HepG2 (cell line): ENCODE data around the gene ACTG2. TPM values are rescaled to one million over a fixed set of nuclear protein-coding genes. Genes with fewer than 3 reads are reported as not detected.

ENCODE experiments used
- ATAC-seq: fragments of 200-7000 bp; cut with Tn5 transposase; 3 replicates; pipeline ENCODE4 v1.9.1; 2020; ENCODE audit warnings: mild to moderate bottlenecking, moderate library complexity
- BruUV-seq: library from RNA; stranded (reverse); fragments of 400-500 nt; replicated peaks from 2 replicates; lab custom pipeline; 2021; lab: Mats Ljungman, UMichigan
- CTCF ChIA-PET: fragments of 300-600 bp; formaldehyde crosslinking; extraction: SDS; loops from one replicate; lab custom pipeline; 2021; ENCODE audit warnings: low total read pairs, inconsistent platforms, low intra/inter-chr PET ratio; lab: Yijun Ruan, JAX
- POLR2A ChIA-PET: fragments of 350-600 bp; sonication (Branson Sonifier 250); formaldehyde crosslinking; loops from one replicate; lab custom pipeline; 2020; ENCODE audit warnings: antibody characterized with exemption, inconsistent platforms; lab: Yijun Ruan, JAX
- DNase-seq: peaks from one replicate; pipeline ENCODE4 v3.0.0-alpha.2; 2015; ENCODE audit warnings: low spot score
- FAIRE-seq: peaks from 3 replicates; lab custom pipeline; 2011; peaks lifted over from hg19 to GRCh38; lab: Jason Lieb, UNC
- H2AFZ ChIP-seq: one replicate; pipeline ENCODE4 v1.6.1; 2011; ENCODE audit warnings: low read length, inconsistent platforms
- H3K27ac ChIP-seq: fragments of 300-600 bp; 3 replicates; pipeline ENCODE4 v1.8.0; 2011; ENCODE audit warnings: mixed run types, mild to moderate bottlenecking, mixed read lengths, low read length, inconsistent platforms; ENCODE audit not compliant: insufficient read depth; ENCODE audit errors: extremely low read length
- H3K27me3 ChIP-seq, 2 experiments: fragments of 200-600 bp in 1 of 2; 2 replicates in 1 of 2; 3 replicates in 1 of 2; pipeline versions ENCODE4 v1.6.0 to v1.8.0; 2011; ENCODE audit warnings: low read length in 2 of 2, mild to moderate bottlenecking in 2 of 2, moderate library complexity in 2 of 2, inconsistent platforms in 1 of 2; ENCODE audit not compliant: insufficient read depth in 2 of 2, control insufficient read depth in 1 of 2
- H3K36me3 ChIP-seq, 2 experiments: fragments of 200-600 bp in 1 of 2; replicated peaks in 1 of 2; 2 replicates in 1 of 2; 3 replicates in 1 of 2; pipeline versions ENCODE4 v1.5.1 to v1.8.0; 2011; ENCODE audit warnings: low read length in 2 of 2, inconsistent platforms in 1 of 2; ENCODE audit not compliant: insufficient read depth in 2 of 2, control insufficient read depth in 1 of 2
- H3K4me1 ChIP-seq: 2 replicates; pipeline ENCODE4 v1.5.1; 2012; ENCODE audit warnings: low read length, inconsistent platforms; ENCODE audit not compliant: insufficient read depth
- H3K4me2 ChIP-seq: 2 replicates; pipeline ENCODE4 v1.6.0; 2011; ENCODE audit warnings: low read depth, low read length, inconsistent platforms
- H3K4me3 ChIP-seq, 3 experiments: fragments of 200-600 bp in 1 of 3; sonication (generic), shearing (Covaris generic) in 1 of 3; replicated peaks in 1 of 3; 2 replicates each; pipeline ENCODE4 v1.5.1; 2011 to 2016; ENCODE audit warnings: low read length in 3 of 3, inconsistent platforms in 2 of 3, low read depth in 2 of 3, mild to moderate bottlenecking in 2 of 3, control low read depth in 1 of 3, mixed read lengths in 1 of 3; ENCODE audit not compliant: insufficient read depth in 1 of 3
- H3K79me2 ChIP-seq: one replicate; pipeline ENCODE4 v1.6.1; 2011; ENCODE audit warnings: low read length, inconsistent platforms; ENCODE audit not compliant: insufficient read depth
- H3K9ac ChIP-seq: 2 replicates; pipeline ENCODE4 v1.6.0; 2011; ENCODE audit warnings: mild to moderate bottlenecking, low read depth, low read length, inconsistent platforms; ENCODE audit not compliant: insufficient read depth
- H3K9me3 ChIP-seq: 2 replicates; pipeline ENCODE4 v1.5.1; 2012; ENCODE audit warnings: mild to moderate bottlenecking, low read length
- H4K20me1 ChIP-seq: 2 replicates; pipeline ENCODE4 v1.6.0; 2011; ENCODE audit warnings: inconsistent platforms, mild to moderate bottlenecking, low read length, moderate library complexity; ENCODE audit not compliant: insufficient read depth
- CHD2 ChIP-seq: IDR thresholded peaks from 2 replicates; pipeline ENCODE4 v1.6.1; 2011; ENCODE audit warnings: low read depth, low read length, improper control_type of control experiment
- GABPA ChIP-seq, 2 experiments: IDR thresholded peaks; 2 replicates each; pipeline ENCODE4 v1.6.1; 2011 to 2016; ENCODE audit warnings: low read depth in 2 of 2, low read length in 1 of 2, missing biosample characterization in 1 of 2, missing genetic modification characterization in 1 of 2
- TBL1XR1 ChIP-seq: fragments of 150-350 bp; IDR thresholded peaks from 2 replicates; pipeline ENCODE4 v1.6.1; 2014; ENCODE audit warnings: borderline replicate concordance, low read length; ENCODE audit not compliant: partially characterized antibody
- TFE3 ChIP-seq: IDR thresholded peaks from 2 replicates; pipeline ENCODE4 v1.6.1; 2016
- THAP11 ChIP-seq: IDR thresholded peaks from 2 replicates; pipeline ENCODE4 v1.6.1; 2016; ENCODE audit warnings: missing biosample characterization, missing genetic modification reagents
- ZNF576 ChIP-seq: sonication (generic); formaldehyde crosslinking; IDR thresholded peaks from 2 replicates; pipeline ENCODE4 v1.4.0; 2020; ENCODE audit warnings: mild to moderate bottlenecking, missing genetic modification reagents
- ZNF646 ChIP-seq: sonication (generic); formaldehyde crosslinking; IDR thresholded peaks from 2 replicates; pipeline ENCODE4 v1.9.0; 2021; ENCODE audit warnings: mild to moderate bottlenecking, missing genetic modification reagents
- WGBS: methylation state at CpG from one replicate; pipeline ENCODE4 v1.1.6; 2017; ENCODE audit warnings: low lambda C conversion rate; 5-methylcytosine and 5-hydroxymethylcytosine counted together
- in situ Hi-C: cut with HindIII; loops from 2 replicates; pipeline ENCODE4 v1.10.0; 2017; ENCODE audit warnings: low pct_unique_long_range_greater_than_20kb; ENCODE audit not compliant: extremely low pct_ligation_motif_present
- intact Hi-C: fragments of 100-400 bp; cut with micrococcal nuclease; formaldehyde crosslinking; loops from one replicate; pipeline ENCODE4 v1.10.0; 2022; ENCODE audit not compliant: unreplicated experiment
- polyA plus RNA-seq, 8 experiments: library from polyadenylated mRNA; depleted of rRNA in 3 of 8; stranded (reverse) in 7 of 8; unstranded in 1 of 8; fragments of >200 nt; fragmentation: Illumina TruSeq in 4 of 8; extraction: Trizol in 4 of 8; gene quantifications; 2 replicates each; pipeline versions ENCODE4 v1.2.1 to v1.2.3, GENCODE V29; 2011 to 2016; ENCODE audit warnings: low read depth in 4 of 8, missing spikeins in 1 of 8, mixed read lengths in 1 of 8; ENCODE audit not compliant: insufficient read depth in 1 of 8
- total RNA-seq, 5 experiments: library from RNA; depleted of rRNA; stranded (reverse); fragments of >200 nt; fragmentation: Illumina TruSeq; extraction: Trizol; gene quantifications; 2 replicates each; pipeline ENCODE4 v1.2.3, GENCODE V29; 2016; ENCODE audit warnings: low read depth in 1 of 5
- TF ChIP-seq, protein P1 (sequence below): sonication (generic); formaldehyde crosslinking; IDR thresholded peaks from 2 replicates; pipeline ENCODE4 v1.8.1; 2023; ENCODE audit warnings: mild to moderate bottlenecking, inconsistent platforms, moderate library complexity, missing genetic modification reagents, borderline replicate concordance
- TF ChIP-seq, protein P2 (sequence below): sonication (generic); formaldehyde crosslinking; IDR thresholded peaks from 2 replicates; pipeline ENCODE4 v1.5.1; 2020; ENCODE audit warnings: mild to moderate bottlenecking, missing genetic modification reagents

Gene ACTG2
- total and polyA plus RNA-seq, 2 of the 13 experiments (the other 11 are each of a cell fraction or from before 2014, with no cell fraction given), result 0.13 TPM; not detected in 1

- TF ChIP-seq, protein P1, sequence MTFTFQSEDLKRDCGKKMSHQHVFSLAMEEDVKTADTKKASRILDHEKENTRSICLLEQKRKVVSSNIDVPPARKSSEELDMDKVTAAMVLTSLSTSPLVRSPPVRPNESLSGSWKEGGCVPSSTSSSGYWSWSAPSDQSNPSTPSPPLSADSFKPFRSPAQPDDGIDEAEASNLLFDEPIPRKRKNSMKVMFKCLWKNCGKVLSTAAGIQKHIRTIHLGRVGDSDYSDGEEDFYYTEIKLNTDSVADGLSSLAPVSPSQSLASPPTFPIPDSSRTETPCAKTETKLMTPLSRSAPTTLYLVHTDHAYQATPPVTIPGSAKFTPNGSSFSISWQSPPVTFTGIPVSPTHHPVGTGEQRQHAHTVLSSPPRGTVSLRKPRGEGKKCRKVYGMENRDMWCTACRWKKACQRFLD (CRISPR knock-in tag), result no peak
Measured at GRCh38 chr2:73921581-73921980, 28.8 kb downstream of the ACTG2 start (continued).

GRCh38 chr2:73922681-73923080 is 29.9 kb downstream of the ACTG2 start:
- H2AFZ ChIP-seq, result no peak overlapping the region
- no peak overlapping the region for H3K27ac ChIP-seq
- intact Hi-C loops (loop anchor here (10.0 kb wide), 1 partner anchor 202 kb away; no protein-coding TSS in a partner anchor), in situ Hi-C loops (no loop called here)
- DNase-seq (no peak), ATAC-seq (no peak), FAIRE-seq (no peak)
- H3K4me2 ChIP-seq, result no peak overlapping the region
- 20% methylated on average over 5 of the region's 5 CpGs for WGBS
- ChIA-PET POLR2A (no interaction called here), CTCF (no interaction called here)
- BruUV-seq, result no TSS peak
- peaks cover 10% of the 10 kb centered on the region for H3K79me2 ChIP-seq
- H3K27me3 ChIP-seq, result peaks cover 0 to 5% of the 10 kb centered on the region in 2 experiments; a peak in 2 of 5 replicates
- no peak overlapping the region for H3K9ac ChIP-seq
- H3K4me3 ChIP-seq, result no peak overlapping the region
- no peaks in the 10 kb centered on the region for H3K36me3 ChIP-seq
- H3K9me3 ChIP-seq, result no peaks in the 10 kb centered on the region
- H4K20me1 ChIP-seq, result no peaks in the 10 kb centered on the region
- H3K4me1 ChIP-seq, result peaks cover 19% of the 10 kb centered on the region
- TF ChIP-seq TBL1XR1, result no peak
- no peak for TF ChIP-seq THAP11
- no peak for TF ChIP-seq ZNF576 (CRISPR knock-in tag)
- no peak for TF ChIP-seq CHD2
- no peak for TF ChIP-seq TFE3
- TF ChIP-seq GABPA (IDR thresholded peaks at IDR 0.05; ENCODE audit: low read depth, low read length), result no peak
- no peak for TF ChIP-seq GABPA (CRISPR knock-in tag; IDR thresholded peaks at IDR 0.05; ENCODE audit: low read depth)
- TF ChIP-seq, protein P2, sequence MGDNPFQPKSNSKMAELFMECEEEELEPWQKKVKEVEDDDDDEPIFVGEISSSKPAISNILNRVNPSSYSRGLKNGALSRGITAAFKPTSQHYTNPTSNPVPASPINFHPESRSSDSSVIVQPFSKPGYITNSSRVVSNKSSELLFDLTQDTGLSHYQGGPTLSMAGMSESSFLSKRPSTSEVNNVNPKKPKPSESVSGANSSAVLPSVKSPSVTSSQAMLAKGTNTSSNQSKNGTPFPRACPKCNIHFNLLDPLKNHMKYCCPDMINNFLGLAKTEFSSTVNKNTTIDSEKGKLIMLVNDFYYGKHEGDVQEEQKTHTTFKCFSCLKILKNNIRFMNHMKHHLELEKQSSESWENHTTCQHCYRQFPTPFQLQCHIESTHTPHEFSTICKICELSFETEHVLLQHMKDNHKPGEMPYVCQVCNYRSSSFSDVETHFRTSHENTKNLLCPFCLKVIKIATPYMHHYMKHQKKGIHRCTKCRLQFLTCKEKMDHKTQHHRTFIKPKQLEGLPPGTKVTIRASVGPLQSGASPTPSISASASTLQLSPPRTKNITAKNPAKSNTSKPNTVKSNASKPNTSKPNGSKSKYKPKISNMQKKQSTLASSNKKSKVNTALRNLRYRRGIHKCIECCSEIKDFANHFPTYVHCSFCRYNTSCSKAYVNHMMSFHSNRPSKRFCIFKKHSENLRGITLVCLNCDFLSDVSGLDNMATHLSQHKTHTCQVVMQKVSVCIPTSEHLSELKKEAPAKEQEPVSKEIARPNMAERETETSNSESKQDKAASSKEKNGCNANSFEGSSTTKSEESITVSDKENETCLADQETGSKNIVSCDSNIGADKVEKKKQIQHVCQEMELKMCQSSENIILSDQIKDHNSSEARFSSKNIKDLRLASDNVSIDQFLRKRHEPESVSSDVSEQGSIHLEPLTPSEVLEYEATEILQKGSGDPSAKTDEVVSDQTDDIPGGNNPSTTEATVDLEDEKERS, result no peak
- no peak for TF ChIP-seq ZNF646 (CRISPR knock-in tag)
